Type B pancreatic cell (in vitro differentiated cells): Measurements from ENCODE around the gene CDH2. TPM values are rescaled to one million over a fixed set of nuclear protein-coding genes. Genes with fewer than 3 reads are reported as not detected.
A peak's percentile ranks its signal among the peaks of the same experiment; 100 is the strongest.

Experiments used
- DNase-seq: peaks from one replicate; pipeline ENCODE4 v3.0.0; 2021; ENCODE audit warnings: mixed read lengths; ENCODE audit not compliant: unreplicated experiment; ENCODE audit errors: extremely low spot score
- H3K27ac Mint-ChIP-seq: 2 replicates; pipeline ENCODE4 v1.8.0; 2021; ENCODE audit warnings: mild to moderate bottlenecking, mixed read lengths
- H3K27me3 Mint-ChIP-seq: 2 replicates; pipeline ENCODE4 v1.8.0; 2021; ENCODE audit warnings: mixed read lengths
- H3K36me3 Mint-ChIP-seq: 2 replicates; pipeline ENCODE4 v1.8.0; 2021; ENCODE audit warnings: mixed read lengths
- H3K4me1 Mint-ChIP-seq: one replicate; pipeline ENCODE4 v1.8.0; 2021; ENCODE audit warnings: mixed read lengths; ENCODE audit not compliant: unreplicated experiment
- H3K4me3 Mint-ChIP-seq: 2 replicates; pipeline ENCODE4 v1.8.0; 2021; ENCODE audit warnings: mild to moderate bottlenecking, mixed read lengths
- H3K9me3 Mint-ChIP-seq: 2 replicates; pipeline ENCODE4 v1.8.0; 2021; ENCODE audit warnings: mixed read lengths
- CTCF ChIP-seq: fragments of 200-600 bp; sonication (generic); conservative IDR thresholded peaks from 2 replicates; pipeline ENCODE4 v1.5.0; 2021; ENCODE audit warnings: antibody characterized with exemption, mild to moderate bottlenecking
- long read RNA-seq: library from polyadenylated mRNA; unstranded; transcript quantifications from one replicate; pipeline ENCODE4 v2.0.0, GENCODE V29; 2020
- total RNA-seq: library from RNA; stranded (reverse); gene quantifications from 2 replicates; pipeline ENCODE4 v1.2.1, GENCODE V29; 2021; ENCODE audit warnings: low replicate concordance

The CDH2 gene
- 38.2 and 145 TPM in 2 replicates for total RNA-seq
- long read RNA-seq, full-length matches to known transcripts = 12 of 48 reads
- long read RNA-seq, partial matches to known transcripts = 29 of 48 reads
- long read RNA-seq, other reads (novel, unspliced or antisense) = 7 of 48 reads

DNA sequence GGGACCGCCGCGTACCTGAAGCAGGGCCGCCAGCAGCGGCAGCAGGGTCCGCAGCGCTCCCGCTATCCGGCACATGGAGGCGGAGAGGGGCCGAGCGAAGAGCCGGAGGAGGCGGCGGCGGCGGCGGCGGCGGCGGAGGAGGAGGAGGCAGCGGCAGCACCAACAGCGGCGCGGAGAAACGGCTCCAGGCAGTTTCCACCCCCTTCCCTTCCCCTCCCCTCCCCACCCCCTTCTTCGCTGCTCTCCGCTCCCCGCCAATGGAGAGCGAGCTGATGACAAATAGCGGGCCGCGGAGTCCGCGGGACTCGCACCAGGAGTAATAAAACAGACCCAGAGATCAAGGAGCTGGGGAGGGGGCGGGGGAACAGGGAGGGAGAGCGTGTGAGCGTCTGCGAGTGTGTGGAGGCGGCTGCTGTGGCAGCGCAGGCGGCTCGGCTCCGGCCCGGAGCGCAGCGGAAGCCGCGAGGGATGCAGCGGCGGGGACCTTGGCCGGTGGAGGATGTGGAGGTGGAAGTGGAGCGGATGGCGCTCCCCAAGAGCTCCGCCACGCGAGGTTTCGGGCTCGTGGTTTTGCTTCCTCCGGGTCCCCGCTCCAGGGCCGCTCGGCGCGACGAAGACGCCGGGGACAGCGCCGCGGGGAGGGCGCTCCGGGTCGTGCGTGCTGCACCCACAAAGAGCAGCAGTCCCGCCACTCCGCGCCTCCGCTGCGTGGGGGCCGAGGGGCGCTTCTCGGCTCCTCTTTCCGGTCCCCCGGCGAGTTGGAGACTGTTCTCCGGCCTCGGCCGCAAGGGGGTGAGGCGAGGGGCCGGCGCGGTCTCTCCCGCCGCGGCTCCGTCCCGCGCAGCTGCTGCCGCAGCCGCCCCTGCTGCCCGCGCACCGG lies at the start of gene CDH2:
TSS of gene CDH2 (minus strand) at position 183 of the 880 bp plus-strand sequence. CDS start at position 75, 108 bp downstream.
- H3K9me3 Mint-ChIP-seq = no peaks in the 10 kb centered on the region
- no peaks in the 10 kb centered on the region for H3K36me3 Mint-ChIP-seq
- H3K4me3 Mint-ChIP-seq = peak within 1 kb of the TSS; percentile 97
- H3K27me3 Mint-ChIP-seq = peaks cover 45% of the 10 kb centered on the region
- peak; percentile 80 for DNase-seq
- TF ChIP-seq CTCF = peak; percentile 62
- H3K4me1 Mint-ChIP-seq = peaks cover 9% of the 10 kb centered on the region
- H3K27ac Mint-ChIP-seq = peak within 1 kb of the TSS; percentile 88

GRCh38 chr18:28212060-28212459 lies 35.1 kb upstream of the CDH2 start:
- no peaks in the 10 kb centered on the region for H3K4me1 Mint-ChIP-seq
- no peaks in the 10 kb centered on the region for H3K27me3 Mint-ChIP-seq
- DNase-seq = no peak
- H3K36me3 Mint-ChIP-seq = no peaks in the 10 kb centered on the region
- H3K4me3 Mint-ChIP-seq = no peak overlapping the region
- H3K9me3 Mint-ChIP-seq = no peaks in the 10 kb centered on the region
- H3K27ac Mint-ChIP-seq = no peak overlapping the region
- no peak for TF ChIP-seq CTCF

- Mint-ChIP-seq H3K4me3 (no peak overlapping the region), H3K4me1 (no peaks in the 10 kb centered on the region), H3K9me3 (no peaks in the 10 kb centered on the region), H3K27me3 (no peaks in the 10 kb centered on the region), H3K36me3 (no peaks in the 10 kb centered on the region), H3K27ac (no peak overlapping the region)
- TF ChIP-seq CTCF = no peak
- DNase-seq = no peak
These were observed 31.9 kb upstream of the CDH2 start for GRCh38 chr18:28208712-28209265.

- Mint-ChIP-seq H3K27ac (no peak overlapping the region), H3K4me3 (no peak overlapping the region), H3K4me1 (no peaks in the 10 kb centered on the region), H3K27me3 (no peaks in the 10 kb centered on the region), H3K9me3 (no peaks in the 10 kb centered on the region), H3K36me3 (no peaks in the 10 kb centered on the region)
- no peak for DNase-seq
- TF ChIP-seq CTCF = no peak
These were observed 31.3 kb upstream of the CDH2 start for GRCh38 chr18:28208268-28208667.

GRCh38 chr18:28204154-28204553 lies 27.2 kb upstream of the CDH2 start:
- Mint-ChIP-seq H3K4me1 (no peaks in the 10 kb centered on the region), H3K9me3 (no peaks in the 10 kb centered on the region), H3K36me3 (no peaks in the 10 kb centered on the region), H3K27ac (no peak overlapping the region), H3K4me3 (no peak overlapping the region), H3K27me3 (no peaks in the 10 kb centered on the region)
- no peak for DNase-seq
- no peak for TF ChIP-seq CTCF
